HAP-1 (cell line): ENCODE results near the gene PKDREJ.

Experiments
- DNase-seq, 2 experiments: peaks; one replicate each; pipeline ENCODE4 v3.0.0-alpha.2; 2016 to 2020; ENCODE audit warnings: low spot score in 2 of 2
- H3K27me3 ChIP-seq: fragments of 250-450 bp; sonication (Bioruptor Pico); 2 replicates; pipeline ENCODE4 v1.5.1; 2020; ENCODE audit warnings: low read depth, mild to moderate bottlenecking, moderate library complexity
- H3K36me3 ChIP-seq: fragments of 250-450 bp; sonication (Bioruptor Pico); replicated peaks from 2 replicates; pipeline ENCODE4 v1.5.1; 2020; ENCODE audit warnings: mild to moderate bottlenecking
- H3K4me1 ChIP-seq: fragments of 250-450 bp; sonication (Bioruptor Pico); 2 replicates; pipeline ENCODE4 v1.5.1; 2020; ENCODE audit warnings: mild to moderate bottlenecking
- H3K4me3 ChIP-seq: fragments of 250-450 bp; sonication (Bioruptor Pico); 2 replicates; pipeline ENCODE4 v1.5.1; 2020; ENCODE audit warnings: mild to moderate bottlenecking, moderate library complexity
- H3K9me3 ChIP-seq: fragments of 250-450 bp; sonication (Bioruptor Pico); 2 replicates; pipeline ENCODE4 v1.5.1; 2020; ENCODE audit warnings: mild to moderate bottlenecking, moderate library complexity
- in situ Hi-C: fragments of 300-500 bp; cut with MboI; formaldehyde crosslinking; loops from 3 replicates; pipeline ENCODE4 v1.14.3; 2020; ENCODE audit warnings: low sequenced_read_pairs, inconsistent platforms, mixed read lengths

The PKDREJ gene

GRCh38 chr22:46244771-46245170 lies 18.4 kb downstream of the PKDREJ start:
- in situ Hi-C loops = no loop called here
- H3K9me3 ChIP-seq = no peaks in the 10 kb centered on the region

GRCh38 chr22:46242076-46242475 lies 21.1 kb downstream of the PKDREJ start:
- peaks cover 10% of the 10 kb centered on the region for H3K36me3 ChIP-seq
- no peaks in the 10 kb centered on the region for H3K9me3 ChIP-seq
- no peaks in the 10 kb centered on the region for H3K27me3 ChIP-seq
- DNase-seq = no peak
- no peak overlapping the region for H3K4me3 ChIP-seq
- in situ Hi-C loops = no loop called here
- no peaks in the 10 kb centered on the region for H3K4me1 ChIP-seq

More at GRCh38 chr22:46244771-46245170, 18.4 kb downstream of the PKDREJ start:
- Histone ChIP-seq H3K36me3 (peaks cover 10% of the 10 kb centered on the region), H3K4me3 (no peak overlapping the region), H3K4me1 (no peaks in the 10 kb centered on the region), H3K27me3 (no peaks in the 10 kb centered on the region)
- no peak for DNase-seq

- Histone ChIP-seq H3K27me3 (no peaks in the 10 kb centered on the region), H3K9me3 (no peaks in the 10 kb centered on the region), H3K4me3 (no peak overlapping the region), H3K36me3 (peaks cover 10% of the 10 kb centered on the region), H3K4me1 (no peaks in the 10 kb centered on the region)
- DNase-seq = no peak
- in situ Hi-C loops = no loop called here
Observed at GRCh38 chr22:46241396-46242007, 21.6 kb downstream of the PKDREJ start.

GRCh38 chr22:46240907-46241306 lies 22.2 kb downstream of the PKDREJ start:
- H3K4me1 ChIP-seq = no peaks in the 10 kb centered on the region
- peaks cover 10% of the 10 kb centered on the region for H3K36me3 ChIP-seq
- in situ Hi-C loops = no loop called here
- no peaks in the 10 kb centered on the region for H3K9me3 ChIP-seq
- no peaks in the 10 kb centered on the region for H3K27me3 ChIP-seq
- no peak overlapping the region for H3K4me3 ChIP-seq
- no peak for DNase-seq

GRCh38 chr22:46240506-46240905 lies 22.6 kb downstream of the PKDREJ start:
- H3K27me3 ChIP-seq = no peaks in the 10 kb centered on the region
- no peak overlapping the region for H3K4me3 ChIP-seq
- peaks cover 10% of the 10 kb centered on the region for H3K36me3 ChIP-seq
- DNase-seq = no peak
- in situ Hi-C loops = no loop called here
- no peaks in the 10 kb centered on the region for H3K4me1 ChIP-seq
- H3K9me3 ChIP-seq = no peaks in the 10 kb centered on the region

- no peaks in the 10 kb centered on the region for H3K27me3 ChIP-seq
- no peak for DNase-seq
- H3K36me3 ChIP-seq = peaks cover 10% of the 10 kb centered on the region
- H3K9me3 ChIP-seq = no peaks in the 10 kb centered on the region
- no peaks in the 10 kb centered on the region for H3K4me1 ChIP-seq
- in situ Hi-C loops = no loop called here
- no peak overlapping the region for H3K4me3 ChIP-seq
Observed at GRCh38 chr22:46240073-46240472, 23.1 kb downstream of the PKDREJ start.

- no peaks in the 10 kb centered on the region for H3K4me1 ChIP-seq
- in situ Hi-C loops = no loop called here
- H3K4me3 ChIP-seq = no peak overlapping the region
- DNase-seq = no peak
- H3K36me3 ChIP-seq = peaks cover 8% of the 10 kb centered on the region
- H3K27me3 ChIP-seq = no peaks in the 10 kb centered on the region
- H3K9me3 ChIP-seq = no peaks in the 10 kb centered on the region
Observed at GRCh38 chr22:46239261-46240048, 23.7 kb downstream of the PKDREJ start.

- Histone ChIP-seq H3K27me3 (no peaks in the 10 kb centered on the region), H3K36me3 (no peaks in the 10 kb centered on the region; the same call in 1 of the 2 replicates), H3K9me3 (no peaks in the 10 kb centered on the region), H3K4me1 (no peaks in the 10 kb centered on the region), H3K4me3 (no peak overlapping the region)
- in situ Hi-C loops = no loop called here
- no peak for DNase-seq
Observed at GRCh38 chr22:46238541-46238940, 24.6 kb downstream of the PKDREJ start.

GRCh38 chr22:46237453-46238124 lies 25.6 kb downstream of the PKDREJ start:
- Histone ChIP-seq H3K36me3 (no peaks in the 10 kb centered on the region; the same call in 1 of the 2 replicates), H3K4me3 (no peak overlapping the region), H3K27me3 (no peaks in the 10 kb centered on the region), H3K4me1 (no peaks in the 10 kb centered on the region), H3K9me3 (no peaks in the 10 kb centered on the region)
- in situ Hi-C loops = no loop called here
- no peak for DNase-seq

GRCh38 chr22:46234969-46235368 lies 28.2 kb downstream of the PKDREJ start:
- in situ Hi-C loops = no loop called here
- Histone ChIP-seq H3K9me3 (no peaks in the 10 kb centered on the region), H3K27me3 (no peaks in the 10 kb centered on the region), H3K4me3 (no peak overlapping the region), H3K36me3 (no peaks in the 10 kb centered on the region), H3K4me1 (no peaks in the 10 kb centered on the region)
- no peak for DNase-seq

- DNase-seq = peak in 1 of 2 experiments; percentile 24
- Histone ChIP-seq H3K9me3 (no peaks in the 10 kb centered on the region), H3K4me1 (no peaks in the 10 kb centered on the region), H3K27me3 (no peaks in the 10 kb centered on the region), H3K36me3 (no peaks in the 10 kb centered on the region), H3K4me3 (no peak overlapping the region)
- in situ Hi-C loops = no loop called here
Observed at GRCh38 chr22:46233231-46233630, 29.9 kb downstream of the PKDREJ start.

GRCh38 chr22:46230262-46230901 lies 32.8 kb downstream of the PKDREJ start:
- H3K9me3 ChIP-seq = no peaks in the 10 kb centered on the region
- no peaks in the 10 kb centered on the region for H3K4me1 ChIP-seq
- H3K4me3 ChIP-seq = no peak overlapping the region
- DNase-seq = no peak
- 0 out of 2 replicates have a peak, but pooled peaks cover 2% of the 10 kb centered on the region for H3K36me3 ChIP-seq
- in situ Hi-C loops = no loop called here
- no peaks in the 10 kb centered on the region for H3K27me3 ChIP-seq

- no peaks in the 10 kb centered on the region for H3K9me3 ChIP-seq
- DNase-seq = no peak
- 0 out of 2 replicates have a peak, but pooled peaks cover 2% of the 10 kb centered on the region for H3K36me3 ChIP-seq
- no peaks in the 10 kb centered on the region for H3K4me1 ChIP-seq
- in situ Hi-C loops = no loop called here
- no peaks in the 10 kb centered on the region for H3K27me3 ChIP-seq
- H3K4me3 ChIP-seq = no peak overlapping the region
Observed at GRCh38 chr22:46229701-46230100, 33.4 kb downstream of the PKDREJ start.
